GM23248 (cell line): ENCODE results near the gene PANK4.

Source experiments
- EZH2 ChIP-seq: fragments of 200-600 bp; sonication (generic); IDR thresholded peaks from 2 replicates; pipeline ENCODE4 v1.6.1; 2018; ENCODE audit warnings: antibody characterized with exemption, mild to moderate bottlenecking; ENCODE audit not compliant: insufficient read depth, poor library complexity, severe bottlenecking
- EZH2phosphoT487 ChIP-seq: fragments of 200-600 bp; sonication (generic); IDR thresholded peaks from 2 replicates; pipeline ENCODE4 v1.6.1; 2018; ENCODE audit warnings: antibody characterized with exemption, moderate library complexity, mild to moderate bottlenecking, low read depth; ENCODE audit not compliant: insufficient read depth

DNA sequence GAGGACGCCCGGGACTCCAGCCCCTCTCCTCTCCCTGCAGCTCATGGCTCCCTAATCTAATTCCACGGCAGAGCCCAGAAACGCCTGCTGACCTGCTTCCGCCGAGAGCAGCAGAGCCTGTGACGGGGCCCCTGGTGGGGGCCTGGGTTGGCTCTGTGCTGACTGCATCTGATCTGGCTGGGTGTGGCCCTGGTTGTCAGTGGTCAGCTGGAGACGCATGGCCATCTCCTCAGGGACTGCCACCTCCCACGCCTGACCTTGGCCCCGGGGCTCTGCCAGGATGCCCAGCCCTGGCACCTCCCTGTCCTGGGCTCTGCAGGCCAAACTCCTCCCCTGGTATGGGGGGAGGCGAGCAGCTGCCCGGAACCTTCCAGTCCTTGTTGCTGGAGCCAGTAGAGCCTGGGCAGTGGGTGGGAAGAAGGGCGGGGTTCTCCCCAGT is 51.4 kb downstream of the PANK4 start:
- no peak for TF ChIP-seq EZH2phosphoT487
- no peak for TF ChIP-seq EZH2
